ENCODE results near the gene UNC45A.

The UNC45A gene

GRCh38 chr15:90982135-90982534 lies 47.0 kb downstream of the UNC45A start:
- H3F3A ChIP-seq (ENCODE audit: insufficient read depth, low read length) = peaks cover under 1% of the 10 kb centered on the region
- no peak overlapping the region for H2AFZ ChIP-seq (ENCODE audit: low read length)
- H3K79me2 ChIP-seq (ENCODE audit: low read length) = peaks cover 69% of the 10 kb centered on the region
- peaks cover 5% of the 10 kb centered on the region; the same call in 1 of the 2 replicates for H3K4me1 ChIP-seq (ENCODE audit: low read length)
- H3K9me2 ChIP-seq (replicated peaks; ENCODE audit: insufficient read depth, low read length) = no peaks in the 10 kb centered on the region
- DNase-seq = no peak
- no peak overlapping the region for H3K9ac ChIP-seq (ENCODE audit: low read length)
- H3K4me2 ChIP-seq (ENCODE audit: low read depth, low read length) = no peak overlapping the region
- H3K9me3 ChIP-seq (replicated peaks; ENCODE audit: insufficient read depth, low read length) = no peaks in the 10 kb centered on the region
- no peak overlapping the region for H3K4me3 ChIP-seq (ENCODE audit: low read length)
- H3K27me3 ChIP-seq (replicated peaks; ENCODE audit: insufficient read depth, low read length) = no peaks in the 10 kb centered on the region
- H3K36me3 ChIP-seq (replicated peaks; ENCODE audit: insufficient read depth, low read length) = peaks cover 37% of the 10 kb centered on the region
- H3K27ac ChIP-seq (ENCODE audit: low read length) = no peak overlapping the region
- no peak for TF ChIP-seq EZH2phosphoT487 (IDR thresholded peaks at IDR 0.05; ENCODE audit: low read length)
- TF ChIP-seq CTCF (IDR thresholded peaks at IDR 0.05; ENCODE audit: low read length) = no peak
- TF ChIP-seq EZH2 (optimal IDR thresholded peaks at IDR 0.05; ENCODE audit: low read depth, low read length) = no peak
- peaks cover 2% of the 10 kb centered on the region; the same call in 1 of the 2 replicates for H4K20me1 ChIP-seq (ENCODE audit: insufficient read depth, low read length)

GRCh38 chr15:90986790-90987507 lies 51.9 kb downstream of the UNC45A start:
- Histone ChIP-seq H3K4me3 (ENCODE audit: low read length) (no peak overlapping the region), H3K36me3 (replicated peaks; ENCODE audit: insufficient read depth, low read length) (peaks cover 13% of the 10 kb centered on the region), H3K27me3 (replicated peaks; ENCODE audit: insufficient read depth, low read length) (no peaks in the 10 kb centered on the region), H3K79me2 (ENCODE audit: low read length) (peaks cover 97% of the 10 kb centered on the region), H3K9ac (ENCODE audit: low read length) (no peak overlapping the region), H3F3A (ENCODE audit: insufficient read depth, low read length) (peaks cover 26% of the 10 kb centered on the region), H2AFZ (ENCODE audit: low read length) (no peak overlapping the region), H3K27ac (ENCODE audit: low read length) (no peak overlapping the region; the same call in 1 of the 2 replicates), H3K9me3 (replicated peaks; ENCODE audit: insufficient read depth, low read length) (no peaks in the 10 kb centered on the region), H3K4me2 (ENCODE audit: low read depth, low read length) (peak overlapping the region; percentile 65; the same call in 1 of the 2 replicates), H3K4me1 (ENCODE audit: low read length) (peaks cover 35% of the 10 kb centered on the region), H4K20me1 (ENCODE audit: insufficient read depth, low read length) (peaks cover 2% of the 10 kb centered on the region; the same call in 1 of the 2 replicates), H3K9me2 (replicated peaks; ENCODE audit: insufficient read depth, low read length) (no peaks in the 10 kb centered on the region)
- TF ChIP-seq EZH2phosphoT487 (IDR thresholded peaks at IDR 0.05; ENCODE audit: low read length) (no peak), EZH2 (optimal IDR thresholded peaks at IDR 0.05; ENCODE audit: low read depth, low read length) (no peak), CTCF (IDR thresholded peaks at IDR 0.05; ENCODE audit: low read length) (no peak)
- DNase-seq = peak; percentile 18

- Histone ChIP-seq H3K27ac (ENCODE audit: low read length) (peak overlapping the region; percentile 28; the same call in 1 of the 2 replicates), H3K4me1 (ENCODE audit: low read length) (peaks cover 39% of the 10 kb centered on the region), H3K9me3 (replicated peaks; ENCODE audit: insufficient read depth, low read length) (no peaks in the 10 kb centered on the region), H3F3A (ENCODE audit: insufficient read depth, low read length) (peaks cover 26% of the 10 kb centered on the region), H3K9ac (ENCODE audit: low read length) (no peak overlapping the region), H3K79me2 (ENCODE audit: low read length) (peaks cover 98% of the 10 kb centered on the region), H3K4me2 (ENCODE audit: low read depth, low read length) (peak overlapping the region; percentile 65), H3K27me3 (replicated peaks; ENCODE audit: insufficient read depth, low read length) (no peaks in the 10 kb centered on the region), H3K4me3 (ENCODE audit: low read length) (peak overlapping the region; percentile 13; the same call in 1 of the 2 replicates), H4K20me1 (ENCODE audit: insufficient read depth, low read length) (peaks cover 2% of the 10 kb centered on the region; the same call in 1 of the 2 replicates), H3K36me3 (replicated peaks; ENCODE audit: insufficient read depth, low read length) (peaks cover 9% of the 10 kb centered on the region), H2AFZ (ENCODE audit: low read length) (no peak overlapping the region), H3K9me2 (replicated peaks; ENCODE audit: insufficient read depth, low read length) (no peaks in the 10 kb centered on the region)
- no peak for TF ChIP-seq EZH2 (optimal IDR thresholded peaks at IDR 0.05; ENCODE audit: low read depth, low read length)
- no peak for TF ChIP-seq CTCF (IDR thresholded peaks at IDR 0.05; ENCODE audit: low read length)
- DNase-seq = no peak
These were observed 52.6 kb downstream of the UNC45A start for GRCh38 chr15:90987561-90988141.

All from MM.1S (cell line).